ENCODE data around the gene FBXO31. TPM values are rescaled to one million over a fixed set of nuclear protein-coding genes. Genes with fewer than 3 reads are reported as not detected.

Gene FBXO31
- total RNA-seq, 6 donors from 2014 or later, result 15.9 to 103 (median 31.4) TPM

GRCh38 chr16:87375426-87376135, 8.0 kb downstream of the FBXO31 start:
- no peak overlapping the region for H3K27ac ChIP-seq
- H3K9me3 ChIP-seq, result no peaks in the 10 kb centered on the region
- no peaks in the 10 kb centered on the region for H3K27me3 ChIP-seq
- WGBS, 2 donors, result 86 to 93% methylated on average over 9 of the region's 9 CpGs
- no peak overlapping the region for H3K4me3 ChIP-seq
- DNase-seq (no peak), ATAC-seq (ENCODE audit: low FRiP score in 2 of 2) (no peak)
- H3K36me3 ChIP-seq, result no peaks in the 10 kb centered on the region
- peaks cover 2 to 11% (median 6%) of the 10 kb centered on the region in 4 donors for H3K4me1 ChIP-seq
- TF ChIP-seq POLR2AphosphoS5 (IDR thresholded peaks at IDR 0.05) (no peak), EP300 (IDR thresholded peaks at IDR 0.05) (no peak), POLR2A (IDR thresholded peaks at IDR 0.05) (no peak)
- TF ChIP-seq, protein P1, sequence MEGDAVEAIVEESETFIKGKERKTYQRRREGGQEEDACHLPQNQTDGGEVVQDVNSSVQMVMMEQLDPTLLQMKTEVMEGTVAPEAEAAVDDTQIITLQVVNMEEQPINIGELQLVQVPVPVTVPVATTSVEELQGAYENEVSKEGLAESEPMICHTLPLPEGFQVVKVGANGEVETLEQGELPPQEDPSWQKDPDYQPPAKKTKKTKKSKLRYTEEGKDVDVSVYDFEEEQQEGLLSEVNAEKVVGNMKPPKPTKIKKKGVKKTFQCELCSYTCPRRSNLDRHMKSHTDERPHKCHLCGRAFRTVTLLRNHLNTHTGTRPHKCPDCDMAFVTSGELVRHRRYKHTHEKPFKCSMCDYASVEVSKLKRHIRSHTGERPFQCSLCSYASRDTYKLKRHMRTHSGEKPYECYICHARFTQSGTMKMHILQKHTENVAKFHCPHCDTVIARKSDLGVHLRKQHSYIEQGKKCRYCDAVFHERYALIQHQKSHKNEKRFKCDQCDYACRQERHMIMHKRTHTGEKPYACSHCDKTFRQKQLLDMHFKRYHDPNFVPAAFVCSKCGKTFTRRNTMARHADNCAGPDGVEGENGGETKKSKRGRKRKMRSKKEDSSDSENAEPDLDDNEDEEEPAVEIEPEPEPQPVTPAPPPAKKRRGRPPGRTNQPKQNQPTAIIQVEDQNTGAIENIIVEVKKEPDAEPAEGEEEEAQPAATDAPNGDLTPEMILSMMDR (IDR thresholded peaks at IDR 0.05), result no peak

GRCh38 chr16:87374313-87374712, 9.3 kb downstream of the FBXO31 start:
- WGBS, 2 donors, result 96% methylated on average over 13 of the region's 13 CpGs
- Histone ChIP-seq H3K27me3 (no peaks in the 10 kb centered on the region), H3K9me3 (no peaks in the 10 kb centered on the region), H3K27ac (no peak overlapping the region), H3K4me3 (no peak overlapping the region), H3K36me3 (no peaks in the 10 kb centered on the region), H3K4me1 (peaks cover 3 to 11% (median 5%) of the 10 kb centered on the region in 4 donors)
- ATAC-seq (ENCODE audit: low FRiP score in 2 of 2), result no peak
- TF ChIP-seq, protein P1 (IDR thresholded peaks at IDR 0.05), result no peak
- TF ChIP-seq POLR2AphosphoS5 (IDR thresholded peaks at IDR 0.05) (no peak), POLR2A (IDR thresholded peaks at IDR 0.05) (no peak), EP300 (IDR thresholded peaks at IDR 0.05) (no peak)
- DNase-seq, result no peak

- TF ChIP-seq EP300 (IDR thresholded peaks at IDR 0.05) (no peak), POLR2AphosphoS5 (IDR thresholded peaks at IDR 0.05) (no peak)
- TF ChIP-seq, protein P1 (IDR thresholded peaks at IDR 0.05), result no peak
- Histone ChIP-seq H3K27me3 (no peaks in the 10 kb centered on the region), H3K9me3 (no peaks in the 10 kb centered on the region), H3K4me1 (peaks cover 15 to 19% (median 16%) of the 10 kb centered on the region in 4 donors), H3K27ac (no peak overlapping the region), H3K4me3 (no peak overlapping the region), H3K36me3 (no peaks in the 10 kb centered on the region)
- 94 to 96% methylated on average over 4 of the region's 4 CpGs for WGBS, 2 donors
- DNase-seq (no peak), ATAC-seq (ENCODE audit: low FRiP score in 2 of 2) (no peak)
Measured at GRCh38 chr16:87372305-87372704, 11.3 kb downstream of the FBXO31 start.

- TF ChIP-seq, protein P1 (IDR thresholded peaks at IDR 0.05), result no peak
- no peak for TF ChIP-seq EP300 (IDR thresholded peaks at IDR 0.05)
- TF ChIP-seq POLR2A (IDR thresholded peaks at IDR 0.05), result no peak
- TF ChIP-seq POLR2AphosphoS5 (IDR thresholded peaks at IDR 0.05), result no peak
- Histone ChIP-seq H3K9me3 (no peaks in the 10 kb centered on the region), H3K27ac (no peak overlapping the region), H3K4me3 (no peak overlapping the region), H3K4me1 (peaks cover 15 to 19% (median 16%) of the 10 kb centered on the region in 4 donors), H3K27me3 (no peaks in the 10 kb centered on the region), H3K36me3 (no peaks in the 10 kb centered on the region)
- DNase-seq (no peak), ATAC-seq (ENCODE audit: low FRiP score in 2 of 2) (no peak)
- 89 to 92% methylated on average over 20 of the region's 20 CpGs for WGBS, 2 donors
Measured at GRCh38 chr16:87371261-87371866, 12.2 kb downstream of the FBXO31 start.
